A673 (cell line): ENCODE results near the gene FAM216A.

ENCODE experiments used
- CTCF ChIP-seq: fragments of 300-800, 200-600 bp; sonication (generic); conservative IDR thresholded peaks from 2 replicates; pipeline ENCODE4 v1.5.1; 2017; ENCODE audit warnings: low read depth, mild to moderate bottlenecking, antibody characterized with exemption, low read length, moderate library complexity, mixed read lengths
- EZH2 ChIP-seq: fragments of 200-600 bp; sonication (generic); IDR thresholded peaks from 2 replicates; pipeline ENCODE4 v1.6.1; 2017; ENCODE audit warnings: borderline replicate concordance, low read depth, mild to moderate bottlenecking, mixed read lengths, antibody characterized with exemption, low read length; ENCODE audit not compliant: poor library complexity, severe bottlenecking

- no peak for TF ChIP-seq CTCF
- no peak for TF ChIP-seq EZH2
These were observed 44.4 kb upstream of the FAM216A start for GRCh38 chr12:110424237-110424636.
